ENCODE results near the gene MRPL36.

DNA sequence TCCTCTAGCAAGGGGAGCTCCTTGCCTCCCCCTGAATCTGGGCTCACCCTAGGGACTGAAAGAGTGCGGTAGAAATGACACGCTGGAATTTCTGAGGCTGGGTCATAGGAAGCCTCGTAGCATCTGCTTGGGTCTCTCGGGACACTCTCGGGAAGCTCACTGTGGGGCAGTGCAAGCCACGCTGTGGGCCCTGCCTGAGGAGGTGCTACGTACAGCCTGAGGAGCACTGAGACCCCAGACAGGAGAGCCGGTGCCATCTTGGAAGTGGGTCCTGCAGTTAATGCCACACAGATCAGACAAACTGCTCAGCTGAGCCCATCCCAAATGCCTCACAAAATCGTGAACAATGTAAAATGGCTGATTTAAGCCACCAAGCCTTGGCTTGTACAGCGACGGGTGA is 1.8 kb downstream of the MRPL36 start:
- TF ChIP-seq POLR2AphosphoS5 (IDR thresholded peaks at IDR 0.05; ENCODE audit: borderline replicate concordance, low read depth, low read length) (peak; percentile 15; the same call in 1 of the 2 replicates), EZH2 (IDR thresholded peaks at IDR 0.05) (no peak), FOXP2 (optimal IDR thresholded peaks at IDR 0.05; ENCODE audit: control extremely low read depth, extremely low read length, insufficient read depth) (no peak)

Measured in SK-N-MC (cell line).